ENCODE results near the gene SRGAP3. TPM values are rescaled to one million over a fixed set of nuclear protein-coding genes. Genes with fewer than 3 reads are reported as not detected.

Gene SRGAP3
- total RNA-seq, 1 donor from 2014 or later: 10.3 TPM

DNA sequence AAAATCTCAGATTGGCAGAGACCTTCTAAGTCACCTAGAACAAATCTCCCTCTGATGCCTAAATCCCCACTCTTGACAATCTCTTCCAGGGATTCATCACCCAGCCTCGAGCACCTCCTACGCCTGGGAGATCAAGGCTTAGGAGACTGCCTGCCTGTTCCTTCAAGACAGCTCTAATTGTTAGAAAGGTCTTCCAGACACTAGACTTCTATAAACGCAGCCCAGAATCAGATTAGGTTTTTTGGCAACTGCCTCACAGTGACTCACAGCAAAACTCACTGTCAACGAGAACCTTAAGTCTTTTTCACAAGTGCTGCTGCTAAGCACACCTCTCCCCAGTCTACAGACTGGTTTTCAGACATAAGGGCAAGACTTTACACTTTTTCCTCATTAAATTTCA, 23.1 kb downstream of the SRGAP3 start:
- H3K27ac ChIP-seq (replicated peaks): no peak overlapping the region
- H3K4me3 ChIP-seq: no peak overlapping the region
- peaks cover 16% of the 10 kb centered on the region for H3K4me1 ChIP-seq
- H3K9me3 ChIP-seq (replicated peaks): no peaks in the 10 kb centered on the region
- no peaks in the 10 kb centered on the region for H3K27me3 ChIP-seq (ENCODE audit: low read depth)
- DNase-seq: no peak
- intact Hi-C loops (cut with micrococcal nuclease): no loop called here
- H3K36me3 ChIP-seq: no peaks in the 10 kb centered on the region
- TF ChIP-seq, protein P1, sequence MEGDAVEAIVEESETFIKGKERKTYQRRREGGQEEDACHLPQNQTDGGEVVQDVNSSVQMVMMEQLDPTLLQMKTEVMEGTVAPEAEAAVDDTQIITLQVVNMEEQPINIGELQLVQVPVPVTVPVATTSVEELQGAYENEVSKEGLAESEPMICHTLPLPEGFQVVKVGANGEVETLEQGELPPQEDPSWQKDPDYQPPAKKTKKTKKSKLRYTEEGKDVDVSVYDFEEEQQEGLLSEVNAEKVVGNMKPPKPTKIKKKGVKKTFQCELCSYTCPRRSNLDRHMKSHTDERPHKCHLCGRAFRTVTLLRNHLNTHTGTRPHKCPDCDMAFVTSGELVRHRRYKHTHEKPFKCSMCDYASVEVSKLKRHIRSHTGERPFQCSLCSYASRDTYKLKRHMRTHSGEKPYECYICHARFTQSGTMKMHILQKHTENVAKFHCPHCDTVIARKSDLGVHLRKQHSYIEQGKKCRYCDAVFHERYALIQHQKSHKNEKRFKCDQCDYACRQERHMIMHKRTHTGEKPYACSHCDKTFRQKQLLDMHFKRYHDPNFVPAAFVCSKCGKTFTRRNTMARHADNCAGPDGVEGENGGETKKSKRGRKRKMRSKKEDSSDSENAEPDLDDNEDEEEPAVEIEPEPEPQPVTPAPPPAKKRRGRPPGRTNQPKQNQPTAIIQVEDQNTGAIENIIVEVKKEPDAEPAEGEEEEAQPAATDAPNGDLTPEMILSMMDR (IDR thresholded peaks at IDR 0.05; ENCODE audit: borderline replicate concordance): no peak

DNA sequence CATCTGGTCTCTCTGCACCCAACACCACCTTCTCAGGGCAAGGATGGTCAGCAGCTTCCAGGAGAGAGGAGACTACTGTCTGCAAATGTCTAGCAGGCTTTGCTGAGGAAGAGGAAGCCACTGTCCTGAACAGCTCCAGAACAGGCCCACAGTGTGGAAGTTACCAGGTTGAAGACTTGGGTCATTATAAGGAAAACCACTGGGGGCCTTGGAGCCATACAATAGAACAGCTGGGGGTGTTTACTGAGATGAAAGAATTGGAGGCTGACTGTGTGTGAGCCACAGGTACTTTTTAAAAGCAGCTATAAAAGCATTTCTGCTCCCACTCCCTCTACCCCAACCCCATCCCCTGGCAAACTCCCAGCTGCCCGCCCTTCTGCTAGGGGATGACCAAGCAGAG, 24.2 kb downstream of the SRGAP3 start:
- Histone ChIP-seq H3K36me3 (no peaks in the 10 kb centered on the region), H3K4me3 (no peak overlapping the region), H3K4me1 (peaks cover 16% of the 10 kb centered on the region), H3K9me3 (replicated peaks) (no peaks in the 10 kb centered on the region), H3K27me3 (ENCODE audit: low read depth) (no peaks in the 10 kb centered on the region), H3K27ac (replicated peaks) (no peak overlapping the region)
- TF ChIP-seq, protein P1 (IDR thresholded peaks at IDR 0.05; ENCODE audit: borderline replicate concordance): no peak
- intact Hi-C loops (cut with micrococcal nuclease): no loop called here
- DNase-seq: no peak

DNA sequence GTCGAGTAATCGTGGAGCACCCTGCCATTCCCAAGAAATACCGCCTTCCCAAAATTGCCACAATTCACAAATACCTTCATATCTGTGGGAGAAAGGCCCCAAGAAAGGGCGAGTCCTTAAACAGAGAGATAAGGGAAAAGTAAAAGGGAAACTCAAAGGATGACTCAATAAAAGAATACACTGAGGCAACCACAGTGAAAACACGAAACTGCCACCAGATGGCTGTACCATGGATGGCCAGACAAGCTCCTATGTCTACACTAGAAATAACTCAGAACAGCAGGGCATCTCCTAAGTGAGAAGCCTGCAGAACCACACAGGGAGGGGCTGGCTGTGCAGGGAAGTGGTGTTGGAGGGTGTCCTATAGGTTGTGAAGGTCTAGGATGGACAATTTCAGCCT, 25.0 kb downstream of the SRGAP3 start:
- no peaks in the 10 kb centered on the region for H3K9me3 ChIP-seq (replicated peaks)
- H3K27ac ChIP-seq (replicated peaks): no peak overlapping the region
- H3K36me3 ChIP-seq: no peaks in the 10 kb centered on the region
- intact Hi-C loops (cut with micrococcal nuclease): no loop called here
- no peaks in the 10 kb centered on the region for H3K27me3 ChIP-seq (ENCODE audit: low read depth)
- DNase-seq: no peak
- no peak overlapping the region for H3K4me3 ChIP-seq
- TF ChIP-seq, protein P1 (IDR thresholded peaks at IDR 0.05; ENCODE audit: borderline replicate concordance): no peak
- H3K4me1 ChIP-seq: peaks cover 11% of the 10 kb centered on the region

DNA sequence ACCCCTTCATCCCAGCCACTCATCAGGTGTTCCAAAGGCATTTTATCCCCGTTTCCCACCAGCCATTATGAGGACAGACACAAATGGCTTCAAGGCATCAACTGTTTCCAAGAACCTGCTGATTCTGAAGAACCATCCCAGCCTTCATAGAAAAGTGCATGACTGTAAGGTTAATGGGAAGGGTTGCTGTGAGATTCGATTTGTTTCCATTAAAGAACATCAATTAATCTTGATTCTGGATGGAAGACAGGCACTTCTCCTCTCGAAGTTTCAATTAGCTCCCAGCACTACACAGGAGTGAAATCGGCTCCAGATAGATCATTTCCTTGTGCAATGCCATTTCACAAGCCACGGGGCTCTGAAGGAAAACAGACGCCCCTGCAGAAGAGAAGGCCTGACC, 25.8 kb downstream of the SRGAP3 start:
- Histone ChIP-seq H3K4me3 (no peak overlapping the region), H3K27me3 (ENCODE audit: low read depth) (no peaks in the 10 kb centered on the region), H3K4me1 (peaks cover 7% of the 10 kb centered on the region), H3K27ac (replicated peaks) (no peak overlapping the region), H3K9me3 (replicated peaks) (no peaks in the 10 kb centered on the region), H3K36me3 (no peaks in the 10 kb centered on the region)
- intact Hi-C loops (cut with micrococcal nuclease): no loop called here
- TF ChIP-seq, protein P1 (IDR thresholded peaks at IDR 0.05; ENCODE audit: borderline replicate concordance): no peak
- DNase-seq: no peak

DNA sequence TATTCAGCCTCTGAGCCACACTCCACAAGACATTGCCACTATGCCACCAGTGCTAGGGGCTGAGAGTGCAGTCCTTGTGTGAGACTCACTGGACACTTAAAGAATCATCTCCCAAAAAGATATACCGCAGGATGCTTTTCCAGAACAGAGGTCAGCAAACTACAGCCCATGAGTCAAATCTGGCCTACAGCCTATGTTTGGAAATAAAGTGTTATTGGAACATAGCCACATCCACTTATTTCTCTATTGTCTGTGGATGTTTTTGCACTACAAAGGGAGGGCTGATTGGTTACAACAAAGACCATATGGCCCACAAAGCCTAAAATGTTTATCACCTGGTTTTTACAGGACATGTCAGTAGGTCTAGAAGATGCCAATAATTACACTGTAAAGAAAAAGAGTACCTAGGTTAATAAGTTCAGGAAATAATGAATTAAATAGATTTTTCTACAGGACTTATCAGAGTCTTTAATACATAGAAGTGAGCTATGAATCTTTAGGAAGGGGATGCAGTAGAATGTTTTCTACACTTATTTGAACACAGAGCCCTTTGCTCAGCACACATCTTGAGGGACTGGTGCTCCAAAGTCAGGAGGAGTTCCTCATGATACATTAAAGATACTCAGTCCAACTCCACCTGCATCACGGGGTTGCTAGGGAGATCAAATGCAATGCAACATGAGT, 26.3 kb downstream of the SRGAP3 start:
- Histone ChIP-seq H3K4me3 (no peak overlapping the region), H3K36me3 (no peaks in the 10 kb centered on the region), H3K9me3 (replicated peaks) (no peaks in the 10 kb centered on the region), H3K27ac (replicated peaks) (no peak overlapping the region), H3K27me3 (ENCODE audit: low read depth) (no peaks in the 10 kb centered on the region), H3K4me1 (peaks cover 9% of the 10 kb centered on the region)
- DNase-seq: no peak
- intact Hi-C loops (cut with micrococcal nuclease): no loop called here
- TF ChIP-seq, protein P1 (IDR thresholded peaks at IDR 0.05; ENCODE audit: borderline replicate concordance): no peak

All from left ventricle myocardium inferior (tissue), 1 donor.